Omental fat pad (tissue), 4 donors: ENCODE results near the gene BSN. TPM values are rescaled to one million over a fixed set of nuclear protein-coding genes. Genes with fewer than 3 reads are reported as not detected.

Source experiments
- ATAC-seq: fragments of 150-250 bp; one replicate; pipeline ENCODE4 v1.9.1; 2016; ENCODE audit warnings: mild to moderate bottlenecking, moderate library complexity; ENCODE audit not compliant: low FRiP score
- DNase-seq: peaks from one replicate; pipeline ENCODE4 v3.0.0-alpha.2; 2019; ENCODE audit warnings: low spot score
- CTCF ChIP-seq, 3 donors: fragments of 450-650 bp; IDR thresholded peaks; one replicate each; pipeline ENCODE4 v1.5.1; 2016 to 2017; ENCODE audit warnings: antibody characterized with exemption in 3 of 3, mild to moderate bottlenecking in 3 of 3, moderate library complexity in 2 of 3
- total RNA-seq, 4 donors: library from RNA; depleted of rRNA; stranded (reverse); fragments of >200 nt; gene quantifications; one replicate each; pipeline ENCODE4 v1.1.0, GENCODE V29; 2016

BSN gene
- total RNA-seq, 4 donors from 2014 or later, result 0.09 to 0.63 (median 0.37) TPM

- DNase-seq (no peak), ATAC-seq (no peak)
- TF ChIP-seq CTCF (IDR thresholded peaks at IDR 0.05), result no peak
These were observed 82.8 kb downstream of the BSN start for GRCh38 chr3:49636883-49637609.

- no peak for TF ChIP-seq CTCF (IDR thresholded peaks at IDR 0.05)
- ATAC-seq (no peak), DNase-seq (no peak)
These were observed 84.2 kb downstream of the BSN start for GRCh38 chr3:49638445-49638844.

GRCh38 chr3:49639551-49639950 is 85.3 kb downstream of the BSN start:
- DNase-seq, result no peak
- TF ChIP-seq CTCF (IDR thresholded peaks at IDR 0.05), result no peak

GRCh38 chr3:49641292-49641691 is 87.0 kb downstream of the BSN start:
- ATAC-seq (no peak), DNase-seq (no peak)
- TF ChIP-seq CTCF (IDR thresholded peaks at IDR 0.05), result no peak

More at GRCh38 chr3:49639551-49639950, 85.3 kb downstream of the BSN start:
- no peak for ATAC-seq

GRCh38 chr3:49641921-49642707 is 87.8 kb downstream of the BSN start:
- no peak for TF ChIP-seq CTCF (IDR thresholded peaks at IDR 0.05)
- DNase-seq, result no peak
- no peak for ATAC-seq

GRCh38 chr3:49642708-49643145 is 88.5 kb downstream of the BSN start:
- DNase-seq, result no peak
- no peak for TF ChIP-seq CTCF (IDR thresholded peaks at IDR 0.05)
- ATAC-seq, result no peak
